ENCODE measurements around the gene FANCD2OS.

DNA sequence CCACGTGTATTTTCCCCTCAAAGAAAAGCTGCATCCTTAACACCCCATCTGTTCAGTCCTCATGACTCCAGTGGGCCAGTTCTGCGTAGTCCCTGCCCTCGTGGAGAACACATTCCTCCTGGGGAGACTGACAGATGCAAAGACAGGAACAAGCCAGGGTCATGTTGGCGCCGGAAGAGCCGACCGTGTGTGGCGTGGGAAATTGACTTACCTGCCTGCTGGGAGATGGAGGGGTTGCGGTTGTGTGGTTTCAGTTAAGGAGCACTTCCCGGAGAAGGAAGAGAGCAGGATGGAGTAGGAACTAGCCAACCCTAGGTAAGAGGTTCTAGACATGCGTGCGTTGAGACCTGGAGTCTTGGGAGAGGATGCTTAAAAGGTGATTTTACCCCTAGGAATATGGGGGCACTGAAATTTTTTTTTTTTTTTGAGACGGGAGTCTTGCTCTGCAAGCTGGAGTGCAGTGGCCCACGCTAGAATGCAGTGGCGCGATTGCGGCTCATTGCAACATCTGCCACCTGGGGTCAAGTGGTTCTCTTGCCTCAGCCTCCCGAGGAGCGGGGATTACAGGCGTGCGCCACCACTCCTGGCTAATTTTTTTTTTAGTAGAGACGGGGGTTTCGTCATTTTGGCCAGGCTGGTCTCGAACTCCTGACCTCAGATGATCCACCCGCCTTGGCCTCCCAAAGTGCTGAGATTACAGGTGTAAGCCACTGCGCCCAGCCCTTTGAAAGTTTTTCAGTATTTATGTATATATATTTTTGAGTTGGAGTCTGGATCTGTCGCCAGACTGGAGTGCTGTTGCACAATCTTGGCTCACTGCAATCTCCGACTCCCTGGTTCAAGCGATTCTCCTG is 34.9 kb upstream of the FANCD2OS start:
- TF ChIP-seq, protein P1, sequence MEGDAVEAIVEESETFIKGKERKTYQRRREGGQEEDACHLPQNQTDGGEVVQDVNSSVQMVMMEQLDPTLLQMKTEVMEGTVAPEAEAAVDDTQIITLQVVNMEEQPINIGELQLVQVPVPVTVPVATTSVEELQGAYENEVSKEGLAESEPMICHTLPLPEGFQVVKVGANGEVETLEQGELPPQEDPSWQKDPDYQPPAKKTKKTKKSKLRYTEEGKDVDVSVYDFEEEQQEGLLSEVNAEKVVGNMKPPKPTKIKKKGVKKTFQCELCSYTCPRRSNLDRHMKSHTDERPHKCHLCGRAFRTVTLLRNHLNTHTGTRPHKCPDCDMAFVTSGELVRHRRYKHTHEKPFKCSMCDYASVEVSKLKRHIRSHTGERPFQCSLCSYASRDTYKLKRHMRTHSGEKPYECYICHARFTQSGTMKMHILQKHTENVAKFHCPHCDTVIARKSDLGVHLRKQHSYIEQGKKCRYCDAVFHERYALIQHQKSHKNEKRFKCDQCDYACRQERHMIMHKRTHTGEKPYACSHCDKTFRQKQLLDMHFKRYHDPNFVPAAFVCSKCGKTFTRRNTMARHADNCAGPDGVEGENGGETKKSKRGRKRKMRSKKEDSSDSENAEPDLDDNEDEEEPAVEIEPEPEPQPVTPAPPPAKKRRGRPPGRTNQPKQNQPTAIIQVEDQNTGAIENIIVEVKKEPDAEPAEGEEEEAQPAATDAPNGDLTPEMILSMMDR (conservative IDR thresholded peaks at IDR 0.05; ENCODE audit: low read length), result no peak
- no peak for TF ChIP-seq EZH2phosphoT487 (IDR thresholded peaks at IDR 0.05; ENCODE audit: borderline replicate concordance)
